HepG2 (cell line): ENCODE measurements around the gene NIFK. TPM values are rescaled to one million over a fixed set of nuclear protein-coding genes. Genes with fewer than 3 reads are reported as not detected.
A peak's percentile ranks its signal among the peaks of the same experiment; 100 is the strongest.

ENCODE experiments used
- ATAC-seq: fragments of 200-7000 bp; cut with Tn5 transposase; 3 replicates; pipeline ENCODE4 v1.9.1; 2020; ENCODE audit warnings: mild to moderate bottlenecking, moderate library complexity
- BruUV-seq: library from RNA; stranded (reverse); fragments of 400-500 nt; replicated peaks from 2 replicates; lab custom pipeline; 2021; lab: Mats Ljungman, UMichigan
- CTCF ChIA-PET: fragments of 300-600 bp; formaldehyde crosslinking; extraction: SDS; loops from one replicate; lab custom pipeline; 2021; ENCODE audit warnings: low total read pairs, inconsistent platforms, low intra/inter-chr PET ratio; lab: Yijun Ruan, JAX
- POLR2A ChIA-PET: fragments of 350-600 bp; sonication (Branson Sonifier 250); formaldehyde crosslinking; loops from one replicate; lab custom pipeline; 2020; ENCODE audit warnings: antibody characterized with exemption, inconsistent platforms; lab: Yijun Ruan, JAX
- DNase-seq: peaks from one replicate; pipeline ENCODE4 v3.0.0-alpha.2; 2015; ENCODE audit warnings: low spot score
- FAIRE-seq: peaks from 3 replicates; lab custom pipeline; 2011; peaks lifted over from hg19 to GRCh38; lab: Jason Lieb, UNC
- H2AFZ ChIP-seq: one replicate; pipeline ENCODE4 v1.6.1; 2011; ENCODE audit warnings: low read length, inconsistent platforms
- H3K27ac ChIP-seq: fragments of 300-600 bp; 3 replicates; pipeline ENCODE4 v1.8.0; 2011; ENCODE audit warnings: mixed run types, mild to moderate bottlenecking, mixed read lengths, low read length, inconsistent platforms; ENCODE audit not compliant: insufficient read depth; ENCODE audit errors: extremely low read length
- H3K27me3 ChIP-seq, 2 experiments: fragments of 200-600 bp in 1 of 2; 2 replicates in 1 of 2; 3 replicates in 1 of 2; pipeline versions ENCODE4 v1.6.0 to v1.8.0; 2011; ENCODE audit warnings: low read length in 2 of 2, mild to moderate bottlenecking in 2 of 2, moderate library complexity in 2 of 2, inconsistent platforms in 1 of 2; ENCODE audit not compliant: insufficient read depth in 2 of 2, control insufficient read depth in 1 of 2
- H3K36me3 ChIP-seq, 2 experiments: fragments of 200-600 bp in 1 of 2; replicated peaks in 1 of 2; 2 replicates in 1 of 2; 3 replicates in 1 of 2; pipeline versions ENCODE4 v1.5.1 to v1.8.0; 2011; ENCODE audit warnings: low read length in 2 of 2, inconsistent platforms in 1 of 2; ENCODE audit not compliant: insufficient read depth in 2 of 2, control insufficient read depth in 1 of 2
- H3K4me1 ChIP-seq: 2 replicates; pipeline ENCODE4 v1.5.1; 2012; ENCODE audit warnings: low read length, inconsistent platforms; ENCODE audit not compliant: insufficient read depth
- H3K4me2 ChIP-seq: 2 replicates; pipeline ENCODE4 v1.6.0; 2011; ENCODE audit warnings: low read depth, low read length, inconsistent platforms
- H3K4me3 ChIP-seq, 3 experiments: fragments of 200-600 bp in 1 of 3; sonication (generic), shearing (Covaris generic) in 1 of 3; replicated peaks in 1 of 3; 2 replicates each; pipeline ENCODE4 v1.5.1; 2011 to 2016; ENCODE audit warnings: low read length in 3 of 3, inconsistent platforms in 2 of 3, low read depth in 2 of 3, mild to moderate bottlenecking in 2 of 3, control low read depth in 1 of 3, mixed read lengths in 1 of 3; ENCODE audit not compliant: insufficient read depth in 1 of 3
- H3K79me2 ChIP-seq: one replicate; pipeline ENCODE4 v1.6.1; 2011; ENCODE audit warnings: low read length, inconsistent platforms; ENCODE audit not compliant: insufficient read depth
- H3K9ac ChIP-seq: 2 replicates; pipeline ENCODE4 v1.6.0; 2011; ENCODE audit warnings: mild to moderate bottlenecking, low read depth, low read length, inconsistent platforms; ENCODE audit not compliant: insufficient read depth
- H3K9me3 ChIP-seq: 2 replicates; pipeline ENCODE4 v1.5.1; 2012; ENCODE audit warnings: mild to moderate bottlenecking, low read length
- H4K20me1 ChIP-seq: 2 replicates; pipeline ENCODE4 v1.6.0; 2011; ENCODE audit warnings: inconsistent platforms, mild to moderate bottlenecking, low read length, moderate library complexity; ENCODE audit not compliant: insufficient read depth
- CTCF ChIP-seq: sonication (generic); formaldehyde crosslinking; IDR thresholded peaks from 2 replicates; pipeline ENCODE4 v1.5.0; 2020; ENCODE audit warnings: mild to moderate bottlenecking, missing genetic modification reagents, moderate library complexity
- GPN1 ChIP-seq: sonication (generic); formaldehyde crosslinking; IDR thresholded peaks from 2 replicates; pipeline ENCODE4 v1.5.1; 2020; ENCODE audit warnings: missing genetic modification reagents, borderline replicate concordance
- JDP2 ChIP-seq: sonication (generic); formaldehyde crosslinking; IDR thresholded peaks from 2 replicates; pipeline ENCODE4 v1.8.1; 2022; ENCODE audit warnings: missing genetic modification reagents, borderline replicate concordance
- MZF1 ChIP-seq: sonication (generic); formaldehyde crosslinking; IDR thresholded peaks from 2 replicates; pipeline ENCODE4 v1.8.1; 2023; ENCODE audit warnings: mild to moderate bottlenecking, missing genetic modification reagents, borderline replicate concordance
- NFKB2 ChIP-seq: sonication (generic); formaldehyde crosslinking; IDR thresholded peaks from 2 replicates; pipeline ENCODE4 v1.4.0; 2020; ENCODE audit warnings: missing genetic modification reagents, borderline replicate concordance
- STAG1 ChIP-seq: sonication (generic); formaldehyde crosslinking; IDR thresholded peaks from 2 replicates; pipeline ENCODE4 v1.4.0; 2020; ENCODE audit warnings: missing genetic modification reagents
- ZNF83 ChIP-seq: sonication (generic); formaldehyde crosslinking; IDR thresholded peaks from 2 replicates; pipeline ENCODE4 v1.4.0; 2020; ENCODE audit warnings: missing genetic modification reagents, mild to moderate bottlenecking, borderline replicate concordance
- ZSCAN25 ChIP-seq: sonication (generic); formaldehyde crosslinking; IDR thresholded peaks from 2 replicates; pipeline ENCODE4 v1.8.0; 2022; ENCODE audit warnings: mild to moderate bottlenecking, missing genetic modification reagents
- WGBS: methylation state at CpG from one replicate; pipeline ENCODE4 v1.1.6; 2017; ENCODE audit warnings: low lambda C conversion rate; 5-methylcytosine and 5-hydroxymethylcytosine counted together
- in situ Hi-C: cut with HindIII; loops from 2 replicates; pipeline ENCODE4 v1.10.0; 2017; ENCODE audit warnings: low pct_unique_long_range_greater_than_20kb; ENCODE audit not compliant: extremely low pct_ligation_motif_present
- intact Hi-C: fragments of 100-400 bp; cut with micrococcal nuclease; formaldehyde crosslinking; loops from one replicate; pipeline ENCODE4 v1.10.0; 2022; ENCODE audit not compliant: unreplicated experiment
- polyA plus RNA-seq, 8 experiments: library from polyadenylated mRNA; depleted of rRNA in 3 of 8; stranded (reverse) in 7 of 8; unstranded in 1 of 8; fragments of >200 nt; fragmentation: Illumina TruSeq in 4 of 8; extraction: Trizol in 4 of 8; gene quantifications; 2 replicates each; pipeline versions ENCODE4 v1.2.1 to v1.2.3, GENCODE V29; 2011 to 2016; ENCODE audit warnings: low read depth in 4 of 8, missing spikeins in 1 of 8, mixed read lengths in 1 of 8; ENCODE audit not compliant: insufficient read depth in 1 of 8
- total RNA-seq, 5 experiments: library from RNA; depleted of rRNA; stranded (reverse); fragments of >200 nt; fragmentation: Illumina TruSeq; extraction: Trizol; gene quantifications; 2 replicates each; pipeline ENCODE4 v1.2.3, GENCODE V29; 2016; ENCODE audit warnings: low read depth in 1 of 5

NIFK gene
- total and polyA plus RNA-seq, 2 of the 13 experiments (the other 11 are each of a cell fraction or from before 2014, with no cell fraction given): 19.6 to 105 TPM

- CTCF ChIA-PET: no interaction called here
Measured at GRCh38 chr2:121696410-121696930, 40.2 kb downstream of the NIFK start.

More at GRCh38 chr2:121696410-121696930, 40.2 kb downstream of the NIFK start:
- no TSS peak for BruUV-seq
- Histone ChIP-seq H3K4me3 (no peak overlapping the region), H3K9me3 (no peaks in the 10 kb centered on the region), H4K20me1 (no peaks in the 10 kb centered on the region), H2AFZ (no peak overlapping the region), H3K79me2 (no peaks in the 10 kb centered on the region), H3K4me2 (peak overlapping the region; percentile 18; the same call in 1 of the 2 replicates), H3K36me3 (no peaks in the 10 kb centered on the region), H3K9ac (no peak overlapping the region), H3K27me3 (no peaks in the 10 kb centered on the region; a peak in 1 of 5 replicates), H3K27ac (no peak overlapping the region), H3K4me1 (peaks cover 44% of the 10 kb centered on the region)
- POLR2A ChIA-PET: interaction anchor here (1.0 to 5.9 kb wide), 4 partner anchors 9 to 166 kb away, joined by 4 to 34 read pairs (median 6); partner anchors contain the start of genes CLASP1 and RNU4ATAC
- TF ChIP-seq STAG1 (peak; percentile 47), JDP2 (no peak), ZNF83 (no peak), NFKB2 (CRISPR knock-in tag) (0 out of 2 replicates have a peak, but pooled peaks have one; percentile 23), CTCF (peak; percentile 62), GPN1 (CRISPR knock-in tag) (no peak), ZSCAN25 (CRISPR knock-in tag) (no peak), MZF1 (CRISPR knock-in tag) (no peak)
- DNase-seq (no peak), ATAC-seq (peak; percentile 45), FAIRE-seq (no peak)
- in situ Hi-C loops: no loop called here
- 48% methylated on average over 7 of the region's 7 CpGs for WGBS
- intact Hi-C loops: no loop called here
